ENCODE measurements around the gene PFN1.
"Not testable (repeated sequence)": the region's sequence is repeated elsewhere in the genome, so short reads cannot be mapped to it uniquely, and the experiment has no call there.

The PFN1 gene

GRCh38 chr17:4928881-4929280, 19.4 kb downstream of the PFN1 start:
- in situ Hi-C loops (cut with MboI; ENCODE audit: low sequenced_read_pairs), result no loop called here

GRCh38 chr17:4926577-4927335, 21.6 kb downstream of the PFN1 start:
- in situ Hi-C loops (cut with MboI; ENCODE audit: low sequenced_read_pairs), result not testable (repeated sequence)

DNA sequence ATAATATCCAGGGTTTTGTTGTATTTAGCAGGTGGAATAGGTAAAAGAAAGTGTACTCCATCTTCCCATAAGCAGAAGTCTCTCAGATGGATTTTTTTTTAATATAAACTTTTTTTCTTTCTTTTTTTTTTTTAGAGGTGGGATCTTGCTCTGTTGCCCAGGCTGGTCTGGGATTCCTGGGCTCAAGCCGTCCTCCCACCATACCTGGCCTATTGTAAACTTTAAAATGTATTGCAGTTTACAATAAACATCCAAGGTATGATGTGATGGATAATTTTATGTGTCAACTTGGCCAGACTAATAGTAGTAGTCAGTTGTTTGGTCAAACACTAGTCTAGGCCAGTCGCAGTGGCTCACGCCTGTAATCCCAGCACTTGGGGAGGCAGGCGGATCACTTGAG, 27.0 kb downstream of the PFN1 start:
- in situ Hi-C loops (cut with MboI; ENCODE audit: low sequenced_read_pairs), result no loop called here

- in situ Hi-C loops (cut with MboI; ENCODE audit: low sequenced_read_pairs), result no loop called here
Observed at GRCh38 chr17:4920351-4921048, 27.8 kb downstream of the PFN1 start.

DNA sequence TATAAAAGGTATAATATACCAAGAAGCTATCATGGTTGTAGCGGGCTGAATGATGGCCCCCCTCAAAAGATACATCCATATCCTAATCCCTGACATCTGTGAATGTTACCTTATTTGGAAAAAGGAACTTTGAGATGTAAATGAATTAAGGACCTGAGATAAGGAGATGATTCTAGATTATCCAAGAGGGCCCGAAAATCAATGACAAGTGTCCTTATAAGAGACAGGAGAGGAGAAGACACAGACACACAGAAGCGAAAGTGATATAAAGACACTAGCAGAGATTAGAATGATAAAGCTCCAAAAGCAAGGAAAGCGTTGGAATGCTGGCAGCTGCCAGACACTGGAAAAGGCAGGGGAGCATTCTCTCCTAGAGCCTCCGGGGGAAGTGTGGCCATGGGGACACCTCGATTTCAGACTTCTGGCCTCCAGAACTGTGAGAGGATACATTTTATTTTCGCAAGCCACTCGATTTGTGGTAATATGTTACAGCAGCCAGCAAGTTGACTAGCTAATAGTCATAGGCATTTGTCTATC, 28.8 kb downstream of the PFN1 start:
- in situ Hi-C loops (cut with MboI; ENCODE audit: low sequenced_read_pairs), result no loop called here

- in situ Hi-C loops (cut with MboI; ENCODE audit: low sequenced_read_pairs), result not testable (repeated sequence)
Observed at GRCh38 chr17:4914551-4914950, 33.8 kb downstream of the PFN1 start.

GRCh38 chr17:4913994-4914393, 34.3 kb downstream of the PFN1 start:
- in situ Hi-C loops (cut with MboI; ENCODE audit: low sequenced_read_pairs), result no loop called here

DNA sequence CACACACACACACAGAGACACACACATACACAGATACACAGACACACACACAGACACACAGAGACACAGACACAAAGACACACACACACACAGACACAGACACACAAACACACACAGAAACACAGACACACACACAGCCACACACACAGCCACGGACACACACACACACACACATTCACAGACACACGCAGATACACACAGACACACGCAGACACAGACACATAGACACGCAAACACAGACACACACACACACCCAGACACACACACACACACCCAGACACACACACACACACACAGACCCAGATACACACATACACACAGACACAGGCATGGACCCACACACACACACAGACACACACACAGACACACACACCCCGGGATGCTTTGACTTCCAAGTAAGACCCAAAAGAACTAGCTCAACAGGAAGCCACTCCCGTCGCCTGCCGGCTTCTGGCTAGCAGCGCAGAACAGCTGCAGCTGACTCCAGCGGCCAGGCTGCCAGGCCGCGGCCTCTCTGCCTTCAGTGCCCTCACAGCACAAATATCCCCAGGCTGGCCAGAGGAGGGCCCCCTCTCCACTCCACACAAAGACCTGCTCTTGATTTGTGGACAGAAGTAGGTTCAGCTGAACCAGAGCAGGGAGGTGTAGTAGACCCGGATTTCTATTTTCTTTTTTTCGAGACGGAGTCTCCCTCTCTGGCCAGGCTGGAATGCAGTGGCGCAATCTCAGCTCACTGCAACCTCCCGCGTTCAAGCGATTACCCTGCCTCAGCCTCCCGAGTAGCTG, 39.4 kb downstream of the PFN1 start:
- in situ Hi-C loops (cut with MboI; ENCODE audit: low sequenced_read_pairs), result no loop called here

GRCh38 chr17:4908301-4908700, 40.0 kb downstream of the PFN1 start:
- in situ Hi-C loops (cut with MboI; ENCODE audit: low sequenced_read_pairs), result no loop called here

GRCh38 chr17:4906642-4907041, 41.7 kb downstream of the PFN1 start:
- in situ Hi-C loops (cut with MboI; ENCODE audit: low sequenced_read_pairs), result not testable (repeated sequence)

GRCh38 chr17:4903051-4903818, 45.1 kb downstream of the PFN1 start, which contains the start of gene CHRNE:
Gene CHRNE, minus strand, starts transcription at chr17:4903098. Its CDS starts 35 bp downstream, at chr17:4903063.
- in situ Hi-C loops (cut with MboI; ENCODE audit: low sequenced_read_pairs), result no loop called here

DNA sequence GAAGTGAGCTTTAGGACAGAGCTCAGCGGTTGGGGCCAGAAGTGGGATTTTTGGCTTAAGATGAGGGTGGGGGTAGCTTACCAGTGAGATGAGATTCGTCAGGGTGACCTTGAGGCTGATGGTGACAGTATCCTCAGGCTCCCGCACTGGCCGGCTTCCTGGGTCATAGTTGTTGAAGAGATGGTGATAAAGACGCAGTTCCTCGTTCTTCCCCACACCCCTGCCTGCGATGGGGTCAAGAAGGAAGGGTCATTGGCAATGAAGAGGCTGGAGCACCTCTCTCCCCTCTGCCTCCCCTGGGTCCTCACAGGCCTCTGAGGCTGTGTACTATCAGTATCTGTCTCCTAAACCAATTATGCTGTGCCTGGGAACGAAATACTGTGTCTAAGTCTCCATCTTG, 45.8 kb downstream of the PFN1 start:
- in situ Hi-C loops (cut with MboI; ENCODE audit: low sequenced_read_pairs), result no loop called here

DNA sequence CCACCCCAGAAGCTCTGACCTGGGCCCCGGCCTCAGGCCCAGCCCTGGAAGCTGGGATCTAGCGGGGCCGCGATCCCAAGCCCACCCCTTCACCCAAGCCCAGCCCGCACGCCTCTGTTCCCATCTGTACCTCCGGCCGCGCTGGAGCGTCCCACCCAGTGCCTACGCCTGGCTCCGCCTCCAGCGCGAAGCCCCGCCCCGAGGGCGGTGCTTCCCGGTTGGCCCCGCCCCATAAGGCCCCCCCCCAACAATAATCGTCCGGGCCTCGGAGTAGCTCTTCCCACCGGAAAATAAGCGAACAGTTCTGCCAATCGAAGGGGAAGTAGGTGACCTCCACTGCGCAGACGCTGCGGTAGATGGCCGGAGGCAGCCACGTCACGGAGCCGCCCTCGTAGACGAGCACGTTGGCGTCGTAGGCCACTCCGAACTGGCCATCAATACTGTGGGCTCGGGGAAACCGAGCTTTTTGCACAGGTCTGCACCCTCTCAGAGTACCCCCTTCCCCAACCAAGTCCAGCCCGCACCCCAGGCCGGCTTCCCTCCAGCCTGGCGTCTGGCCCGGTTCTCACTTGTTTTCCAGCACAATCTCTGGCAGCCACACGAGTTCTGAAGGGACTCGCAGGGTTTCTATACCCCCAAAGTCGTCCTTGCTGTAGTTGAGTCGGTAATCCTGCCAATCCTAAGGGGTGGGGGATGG, 46.5 kb downstream of the PFN1 start:
- in situ Hi-C loops (cut with MboI; ENCODE audit: low sequenced_read_pairs), result no loop called here

- in situ Hi-C loops (cut with MboI; ENCODE audit: low sequenced_read_pairs), result no loop called here
Observed at GRCh38 chr17:4901108-4901647, 47.2 kb downstream of the PFN1 start.

DNA sequence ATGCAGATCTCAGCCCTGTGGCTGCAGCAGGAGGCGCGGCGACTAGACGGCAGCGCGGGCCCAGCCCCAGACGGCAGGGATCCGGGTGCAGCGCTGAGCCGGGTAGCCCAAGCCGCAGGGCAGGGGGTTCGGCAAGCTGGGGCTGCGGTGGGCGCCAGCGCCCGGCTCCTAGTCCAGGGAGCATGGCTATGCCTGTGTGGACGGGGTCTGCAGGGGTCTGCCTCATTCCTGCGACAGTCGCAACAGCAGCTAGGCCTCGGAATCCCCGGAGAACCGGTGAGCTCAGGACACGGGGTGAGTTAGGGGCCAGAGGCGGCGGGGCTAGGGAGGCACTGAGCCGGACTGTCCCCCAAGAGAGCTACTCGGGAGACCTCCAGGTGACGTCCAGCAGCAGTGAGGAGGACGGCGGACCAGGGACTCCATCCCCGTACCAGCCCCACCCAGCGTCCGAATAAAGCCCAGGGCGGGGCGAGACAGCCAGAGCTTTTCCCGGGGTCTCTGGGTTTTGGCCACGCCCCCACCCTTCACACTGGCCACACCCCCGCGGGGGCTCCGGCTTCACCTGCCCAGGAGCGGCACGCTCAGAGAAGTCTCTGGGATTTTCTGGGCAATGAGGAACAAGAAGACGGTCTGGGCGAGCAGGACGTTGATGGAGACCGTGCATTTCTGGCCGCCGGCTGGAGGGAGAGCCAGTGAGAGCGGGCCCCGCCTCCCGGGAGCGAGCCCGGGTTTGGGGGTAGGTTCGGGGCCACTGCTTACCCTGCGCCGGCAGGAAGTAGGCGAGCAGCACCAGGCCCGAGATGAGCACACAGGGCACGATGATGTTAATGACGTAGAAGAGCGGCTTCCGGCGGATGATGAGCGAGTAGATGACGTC, 47.9 kb downstream of the PFN1 start:
- in situ Hi-C loops (cut with MboI; ENCODE audit: low sequenced_read_pairs), result no loop called here

- in situ Hi-C loops (cut with MboI; ENCODE audit: low sequenced_read_pairs), result no loop called here
Observed at GRCh38 chr17:4899341-4900230, 48.7 kb downstream of the PFN1 start, which contains the start of gene C17orf107. Gene C17orf107, plus strand, starts transcription at chr17:4899536. Its CDS starts 227 bp downstream, at chr17:4899763.

- in situ Hi-C loops (cut with MboI; ENCODE audit: low sequenced_read_pairs), result no loop called here
Observed at GRCh38 chr17:4898927-4899326, 49.4 kb downstream of the PFN1 start.

- in situ Hi-C loops (cut with MboI; ENCODE audit: low sequenced_read_pairs), result no loop called here
Observed at GRCh38 chr17:4898351-4898750, 50.0 kb downstream of the PFN1 start.

All from HL-60/S4 (cell line).